NT2/D1 (cell line): Measurements from ENCODE around the gene PLK4.
A peak's percentile ranks its signal among the peaks of the same experiment; 100 is the strongest.

Source experiments
- DNase-seq: peaks from one replicate; pipeline ENCODE4 v3.0.0-alpha.2; 2011; ENCODE audit warnings: low read depth, low spot score
- H3K27me3 ChIP-seq: 2 replicates; pipeline ENCODE4 v1.6.0; 2011; ENCODE audit warnings: mild to moderate bottlenecking; ENCODE audit not compliant: insufficient read length, insufficient read depth
- H3K36me3 ChIP-seq: 2 replicates; pipeline ENCODE4 v1.6.1; 2011; ENCODE audit warnings: mild to moderate bottlenecking, low read length, mixed read lengths; ENCODE audit not compliant: insufficient read depth, insufficient read length
- H3K4me1 ChIP-seq: 2 replicates; pipeline ENCODE4 v1.5.1; 2011; ENCODE audit not compliant: insufficient read depth, insufficient read length
- H3K4me3 ChIP-seq: 2 replicates; pipeline ENCODE4 v1.5.1; 2011; ENCODE audit warnings: low read depth; ENCODE audit not compliant: insufficient read length
- H3K9ac ChIP-seq: 2 replicates; pipeline ENCODE4 v1.6.0; 2011; ENCODE audit warnings: low read depth; ENCODE audit not compliant: insufficient read length
- H3K9me3 ChIP-seq: 2 replicates; pipeline ENCODE4 v1.5.1; 2011; ENCODE audit warnings: mild to moderate bottlenecking, low read length; ENCODE audit not compliant: insufficient read depth
- SUZ12 ChIP-seq: IDR thresholded peaks from 2 replicates; pipeline ENCODE4 v1.6.1; 2011; ENCODE audit not compliant: insufficient read length, insufficient read depth; ENCODE audit errors: extremely low read depth
- YY1 ChIP-seq: IDR thresholded peaks from 2 replicates; pipeline ENCODE4 v1.6.1; 2011; ENCODE audit not compliant: insufficient read length, insufficient read depth
- ZNF274 ChIP-seq: IDR thresholded peaks from 2 replicates; pipeline ENCODE4 v1.6.1; 2011; ENCODE audit warnings: mild to moderate bottlenecking, low read depth, low read length

Gene PLK4

DNA sequence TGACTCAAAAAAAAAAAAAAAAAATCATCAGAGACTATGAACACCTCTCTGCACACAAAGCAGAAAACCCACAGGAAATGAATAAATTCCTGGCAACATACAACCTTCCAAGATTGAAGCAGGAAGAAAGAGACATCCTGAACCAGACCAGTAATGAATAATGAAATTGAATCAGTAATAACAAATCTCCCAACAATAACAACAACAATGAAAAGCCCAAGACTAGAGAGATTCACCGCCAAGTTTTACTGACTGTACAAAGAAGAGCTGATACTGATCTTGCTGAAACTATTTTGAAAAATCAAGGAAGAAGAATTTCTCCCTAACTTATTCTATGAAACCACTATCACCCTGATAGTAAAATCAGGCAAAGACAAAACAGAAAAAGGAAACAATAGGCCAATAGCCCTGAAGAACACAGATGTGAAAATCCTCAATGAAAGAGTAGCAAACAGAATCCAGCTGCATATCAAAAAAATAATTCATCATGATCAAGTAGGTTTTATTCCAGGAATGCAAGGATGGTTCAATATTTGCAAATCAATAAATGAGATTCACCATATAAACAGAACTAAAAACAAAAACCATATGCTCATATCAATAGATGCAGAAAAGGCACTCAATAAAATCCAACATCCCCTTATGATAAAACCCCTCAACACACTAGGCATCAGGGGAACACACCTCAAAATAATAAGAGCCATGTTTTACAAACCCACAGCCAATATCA lies 31.0 kb upstream of the PLK4 start:
- no peaks in the 10 kb centered on the region for H3K36me3 ChIP-seq
- DNase-seq, result no peak
- H3K27me3 ChIP-seq, result no peaks in the 10 kb centered on the region
- no peak overlapping the region for H3K9ac ChIP-seq
- no peaks in the 10 kb centered on the region for H3K4me1 ChIP-seq
- TF ChIP-seq SUZ12 (no peak), ZNF274 (no peak), YY1 (no peak)
- no peak overlapping the region for H3K4me3 ChIP-seq
- H3K9me3 ChIP-seq, result peaks cover 29% of the 10 kb centered on the region

DNA sequence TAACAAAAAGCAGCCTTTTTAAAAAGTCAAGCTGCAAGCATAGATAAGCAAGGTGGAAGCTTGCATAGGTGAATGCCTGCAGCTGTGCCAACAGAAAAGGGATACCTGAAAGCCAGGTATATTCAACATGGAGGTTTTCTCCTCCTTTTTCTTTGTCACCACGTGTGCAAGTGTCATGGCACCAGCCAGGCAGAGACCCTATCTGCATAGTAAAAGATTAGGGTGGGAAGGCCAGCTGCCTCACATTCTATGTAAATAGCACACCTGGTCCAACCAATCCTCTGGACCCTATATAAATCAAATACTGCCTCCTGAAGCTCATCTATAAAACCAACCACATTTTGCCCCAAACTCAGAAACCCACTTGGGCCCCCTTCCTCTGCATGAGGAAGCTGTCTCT lies 28.0 kb upstream of the PLK4 start:
- no peaks in the 10 kb centered on the region for H3K36me3 ChIP-seq
- peak; percentile 5 for DNase-seq
- no peaks in the 10 kb centered on the region for H3K27me3 ChIP-seq
- peaks cover 29% of the 10 kb centered on the region for H3K9me3 ChIP-seq
- H3K4me1 ChIP-seq, result no peaks in the 10 kb centered on the region
- H3K4me3 ChIP-seq, result no peak overlapping the region
- TF ChIP-seq YY1 (no peak), SUZ12 (no peak), ZNF274 (no peak)
- no peak overlapping the region for H3K9ac ChIP-seq

DNA sequence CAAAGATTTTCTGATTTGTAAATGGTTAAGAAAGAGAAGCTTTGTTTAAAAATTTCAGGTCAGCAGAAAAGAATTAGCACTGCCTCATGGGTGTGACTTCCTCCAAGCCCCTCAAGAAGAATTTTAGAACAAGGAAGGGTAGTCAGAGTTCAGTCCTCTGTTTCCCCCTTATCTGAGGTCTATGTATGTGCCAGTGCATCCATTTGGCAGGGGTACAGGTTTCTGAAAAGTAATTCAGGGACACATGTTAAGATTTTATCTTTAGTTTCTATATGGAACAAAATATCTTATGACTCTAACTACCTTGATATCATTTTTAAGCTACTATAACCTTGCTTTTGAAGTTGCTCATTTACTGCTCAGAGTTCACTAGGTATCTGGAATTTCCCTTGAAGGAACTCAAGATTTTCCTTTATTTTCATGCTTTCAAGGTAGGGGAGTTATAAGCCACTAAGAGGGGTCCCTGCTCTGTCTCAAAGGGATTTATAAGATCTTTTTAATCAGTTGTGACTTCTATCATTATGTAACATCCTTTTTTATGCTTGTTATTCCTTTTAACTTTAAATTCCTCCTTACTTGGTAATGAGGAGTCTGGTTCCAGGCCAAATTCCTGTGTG lies 24.4 kb upstream of the PLK4 start:
- H3K4me3 ChIP-seq, result no peak overlapping the region
- TF ChIP-seq YY1 (no peak), ZNF274 (no peak), SUZ12 (no peak)

DNA sequence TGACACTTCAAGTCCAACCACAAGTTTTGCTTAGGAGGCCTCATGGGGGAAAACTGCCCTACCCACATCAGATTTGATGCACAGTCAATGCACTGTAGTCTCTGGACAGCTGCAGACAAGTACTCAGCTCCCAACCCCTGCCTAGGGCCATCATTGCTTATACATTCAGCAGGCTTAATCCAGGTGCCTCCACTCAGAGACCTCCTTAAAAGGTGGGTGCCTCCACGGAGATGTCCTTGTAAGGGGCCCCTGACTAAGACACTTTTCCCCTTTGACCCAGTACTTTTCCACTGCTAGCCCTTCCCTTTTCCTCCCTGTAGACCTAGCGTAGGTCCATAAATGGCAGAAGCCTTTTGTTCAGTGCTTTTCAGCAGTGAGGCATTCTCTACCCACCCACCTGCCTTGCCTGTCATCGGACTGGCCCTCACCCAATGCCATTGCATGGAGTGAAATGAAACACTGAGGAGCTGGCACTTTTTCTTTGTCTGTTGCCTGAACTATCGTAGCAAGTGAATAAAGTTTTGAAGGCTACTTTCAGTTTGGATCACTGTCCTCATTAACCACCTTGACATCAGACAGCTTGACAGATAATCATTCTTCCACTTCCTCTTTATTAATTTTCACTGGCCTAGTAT lies 23.8 kb upstream of the PLK4 start:
- H3K4me3 ChIP-seq, result no peak overlapping the region
- no peaks in the 10 kb centered on the region for H3K36me3 ChIP-seq
- H3K9me3 ChIP-seq, result peaks cover 10% of the 10 kb centered on the region; the same call in 1 of the 2 replicates
- no peak for TF ChIP-seq SUZ12
- no peaks in the 10 kb centered on the region for H3K27me3 ChIP-seq
- H3K9ac ChIP-seq, result no peak overlapping the region
- no peak for DNase-seq
- H3K4me1 ChIP-seq, result no peaks in the 10 kb centered on the region

More for the DNA sequence above, 24.4 kb upstream of the PLK4 start:
- no peaks in the 10 kb centered on the region for H3K36me3 ChIP-seq
- H3K9ac ChIP-seq, result no peak overlapping the region
- H3K9me3 ChIP-seq, result peaks cover 10% of the 10 kb centered on the region; the same call in 1 of the 2 replicates
- no peaks in the 10 kb centered on the region for H3K4me1 ChIP-seq
- H3K27me3 ChIP-seq, result no peaks in the 10 kb centered on the region
- DNase-seq, result no peak

DNA sequence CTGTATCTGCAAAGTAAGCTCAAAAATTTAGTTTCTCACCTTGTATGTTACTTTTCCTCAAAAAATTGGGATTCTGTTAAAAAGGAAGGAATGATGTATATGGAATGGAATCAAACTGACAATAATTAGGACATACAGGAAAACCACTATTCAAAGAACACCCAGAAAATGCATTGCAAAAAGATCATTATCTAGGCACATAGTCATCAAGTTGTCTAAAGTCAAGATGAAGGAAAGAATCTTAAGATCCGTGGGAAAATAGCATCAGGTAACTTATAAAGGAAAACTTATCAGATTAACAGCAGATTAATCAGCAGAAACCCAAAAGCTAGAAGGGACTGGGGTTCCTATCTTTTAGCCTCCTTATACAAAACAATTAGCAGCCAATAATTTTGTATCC lies 23.1 kb upstream of the PLK4 start:
- no peak overlapping the region for H3K9ac ChIP-seq
- no peak for DNase-seq
- H3K4me1 ChIP-seq, result no peaks in the 10 kb centered on the region
- TF ChIP-seq YY1 (no peak), ZNF274 (no peak), SUZ12 (no peak)
- H3K4me3 ChIP-seq, result no peak overlapping the region
- H3K36me3 ChIP-seq, result no peaks in the 10 kb centered on the region
- H3K27me3 ChIP-seq, result no peaks in the 10 kb centered on the region
- peaks cover 10% of the 10 kb centered on the region; the same call in 1 of the 2 replicates for H3K9me3 ChIP-seq

DNA sequence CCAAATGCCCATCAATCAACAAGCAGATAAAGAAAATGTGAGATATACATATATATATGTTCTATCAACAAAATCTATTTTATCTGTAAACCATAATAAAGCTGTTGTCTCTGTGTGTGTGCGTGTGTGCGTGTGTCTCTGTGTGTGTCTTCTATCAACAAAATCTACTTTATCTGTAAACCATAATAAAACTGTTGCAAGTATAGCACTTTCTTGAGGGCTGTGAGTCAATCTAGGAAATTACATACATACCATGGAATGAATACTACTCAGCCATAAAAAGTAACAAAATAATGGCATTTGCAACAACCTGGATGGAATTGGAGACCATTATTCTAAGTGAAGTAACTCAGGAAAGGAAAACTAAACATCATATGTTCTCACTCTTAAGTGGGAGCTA lies 12.5 kb upstream of the PLK4 start:
- TF ChIP-seq SUZ12 (no peak), ZNF274 (no peak)
- H3K27me3 ChIP-seq, result no peaks in the 10 kb centered on the region
- H3K36me3 ChIP-seq, result no peaks in the 10 kb centered on the region
- no peak for DNase-seq
- no peaks in the 10 kb centered on the region for H3K9me3 ChIP-seq
- H3K4me1 ChIP-seq, result no peaks in the 10 kb centered on the region
- H3K9ac ChIP-seq, result no peak overlapping the region
- no peak overlapping the region for H3K4me3 ChIP-seq

DNA sequence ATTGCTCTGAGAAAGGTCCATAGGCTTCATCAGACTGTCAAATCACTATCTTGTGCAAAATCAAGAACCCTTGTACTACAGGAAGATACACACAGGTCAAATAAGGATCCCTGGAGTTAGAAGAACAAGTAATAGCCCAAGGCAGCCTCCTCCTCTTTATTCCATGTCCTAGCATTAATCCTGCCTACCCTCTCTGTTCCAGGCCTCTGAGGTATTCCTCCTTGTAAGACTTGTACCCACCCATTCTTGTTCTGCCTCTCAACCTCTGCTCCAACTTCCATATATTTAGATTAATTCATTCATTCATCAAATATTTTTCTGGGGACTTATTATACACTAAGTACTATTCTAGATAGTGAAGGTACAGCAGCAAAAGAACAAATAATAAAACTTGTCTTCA lies 10.4 kb upstream of the PLK4 start:
- no peak for TF ChIP-seq ZNF274
- no peak for TF ChIP-seq YY1
- no peak for TF ChIP-seq SUZ12
- no peaks in the 10 kb centered on the region for H3K9me3 ChIP-seq
- no peak overlapping the region for H3K4me3 ChIP-seq
- H3K36me3 ChIP-seq, result peaks cover under 1% of the 10 kb centered on the region
- no peaks in the 10 kb centered on the region for H3K4me1 ChIP-seq
- no peaks in the 10 kb centered on the region for H3K27me3 ChIP-seq
- no peak overlapping the region for H3K9ac ChIP-seq
- no peak for DNase-seq
